OCI-LY7 (cell line): ENCODE results near the gene CWC27. TPM values are rescaled to one million over a fixed set of nuclear protein-coding genes. Genes with fewer than 3 reads are reported as not detected.

Experiments
- BruUV-seq: library from RNA; stranded (reverse); fragments of 400-500 nt; replicated peaks from 2 replicates; lab custom pipeline; 2021; lab: Mats Ljungman, UMichigan
- CTCF ChIA-PET: fragments of 300-600 bp; sonication (Branson Sonifier 250); formaldehyde crosslinking; loops from one replicate; lab custom pipeline; 2022; ENCODE audit warnings: antibody characterized with exemption; ENCODE audit not compliant: unreplicated experiment; lab: Charles Lee
- POLR2A ChIA-PET: fragments of 300-600 bp; sonication (Branson Sonifier 250); formaldehyde crosslinking; loops from one replicate; lab custom pipeline; 2022; ENCODE audit warnings: antibody characterized with exemption; lab: Charles Lee
- DNase-seq: peaks from one replicate; pipeline ENCODE4 v3.0.0-alpha.2; 2015; ENCODE audit warnings: low spot score
- H2AFZ ChIP-seq: fragments of 200-600 bp; sonication (generic), shearing (Covaris generic); 2 replicates; pipeline ENCODE4 v1.6.1; 2014; ENCODE audit warnings: mild to moderate bottlenecking, antibody characterized with exemption, low read length, moderate library complexity
- H3K27ac ChIP-seq: fragments of 200-600 bp; sonication (generic); 2 replicates; pipeline ENCODE4 v1.5.1; 2014; ENCODE audit warnings: mixed run types, low read depth, mild to moderate bottlenecking, moderate library complexity, low read length, inconsistent platforms; ENCODE audit not compliant: poor library complexity, severe bottlenecking
- H3K36me3 ChIP-seq: fragments of 200-600 bp; sonication (generic); 2 replicates; pipeline ENCODE4 v1.6.1; 2014; ENCODE audit warnings: mild to moderate bottlenecking, antibody characterized with exemption, low read length, moderate library complexity, mixed read lengths; ENCODE audit not compliant: insufficient read depth
- H3K4me1 ChIP-seq: fragments of 200-600 bp; sonication (generic); 2 replicates; pipeline ENCODE4 v1.5.1; 2014; ENCODE audit warnings: mild to moderate bottlenecking, low read length; ENCODE audit not compliant: insufficient read depth, poor library complexity, severe bottlenecking
- H3K4me2 ChIP-seq: fragments of 200-600 bp; sonication (generic); 2 replicates; pipeline ENCODE4 v1.6.1; 2014; ENCODE audit warnings: mild to moderate bottlenecking, low read length
- H3K4me3 ChIP-seq: fragments of 200-600 bp; sonication (generic); 2 replicates; pipeline ENCODE4 v1.5.1; 2014; ENCODE audit warnings: mild to moderate bottlenecking, low read depth, low read length; ENCODE audit not compliant: poor library complexity, severe bottlenecking
- H3K79me2 ChIP-seq: fragments of 200-600 bp; sonication (generic); 2 replicates; pipeline ENCODE4 v1.6.1; 2016; ENCODE audit warnings: low read depth, mild to moderate bottlenecking, low read length, moderate library complexity, mixed read lengths; ENCODE audit not compliant: insufficient read depth
- H3K9me2 ChIP-seq: fragments of 200-600 bp; sonication (generic); 2 replicates; pipeline ENCODE4 v1.6.1; 2016; ENCODE audit warnings: mild to moderate bottlenecking, low read length, mixed read lengths; ENCODE audit not compliant: insufficient read depth
- H3K9me3 ChIP-seq: fragments of 200-600 bp; sonication (generic); 2 replicates; pipeline ENCODE4 v1.6.1; 2014; ENCODE audit warnings: mild to moderate bottlenecking, mixed run types, low read length, mixed read lengths
- H4K20me1 ChIP-seq: fragments of 200-600 bp; sonication (generic); 2 replicates; pipeline ENCODE4 v1.6.1; 2014; ENCODE audit warnings: mild to moderate bottlenecking, antibody characterized with exemption, low read length, moderate library complexity, mixed read lengths; ENCODE audit not compliant: insufficient read depth
- CTCF ChIP-seq: fragments of 200-600 bp; sonication (generic); conservative IDR thresholded peaks from 2 replicates; pipeline ENCODE4 v1.5.1; 2014; ENCODE audit warnings: mild to moderate bottlenecking, antibody characterized with exemption, low read length, moderate library complexity, mixed read lengths
- EZH2phosphoT487 ChIP-seq: fragments of 200-600 bp; sonication (generic); IDR thresholded peaks from 2 replicates; pipeline ENCODE4 v1.6.1; 2018; ENCODE audit warnings: low read depth, borderline replicate concordance, mild to moderate bottlenecking, mixed run types, antibody characterized with exemption, low read length, moderate library complexity, mixed read lengths
- intact Hi-C: fragments of 100-400 bp; cut with micrococcal nuclease; formaldehyde crosslinking; loops from one replicate; pipeline ENCODE4 v1.10.0; 2022; ENCODE audit not compliant: unreplicated experiment
- total RNA-seq, 2 experiments: library from RNA; depleted of rRNA in 1 of 2; stranded (reverse); fragments of >200 nt in 1 of 2; shearing (Covaris generic) in 1 of 2; gene quantifications; 2 replicates each; pipeline ENCODE4 v1.2.3, GENCODE V29; 2014 to 2022

Gene CWC27
- total RNA-seq, 2 experiments from 2014 or later = 15.4 to 33.1 TPM

- no peaks in the 10 kb centered on the region for H3K9me2 ChIP-seq
- DNase-seq = no peak
- H3K9me3 ChIP-seq = peaks cover 7% of the 10 kb centered on the region; the same call in 1 of the 2 replicates
- no peaks in the 10 kb centered on the region for H3K79me2 ChIP-seq
- no peaks in the 10 kb centered on the region for H4K20me1 ChIP-seq
- BruUV-seq = no TSS peak
- H3K4me1 ChIP-seq = peaks cover 67% of the 10 kb centered on the region
- ChIA-PET CTCF (no interaction called here), POLR2A (interaction anchor here (1.3 kb wide), 1 partner anchor 35 kb away, joined by 4 read pairs; no protein-coding TSS in a partner anchor)
- TF ChIP-seq EZH2phosphoT487 (no peak), CTCF (no peak)
- intact Hi-C loops = no loop called here
- no peak overlapping the region for H3K4me2 ChIP-seq
- no peak overlapping the region for H3K27ac ChIP-seq
- H2AFZ ChIP-seq = no peak overlapping the region
- no peaks in the 10 kb centered on the region for H3K36me3 ChIP-seq
- no peak overlapping the region for H3K4me3 ChIP-seq
Observed at GRCh38 chr5:65030056-65030455, 261.3 kb downstream of the CWC27 start.

GRCh38 chr5:65032250-65032649 is 263.5 kb downstream of the CWC27 start:
- H2AFZ ChIP-seq = no peak overlapping the region; the same call in 1 of the 2 replicates
- peaks cover 67% of the 10 kb centered on the region for H3K4me1 ChIP-seq
- no peaks in the 10 kb centered on the region for H3K9me2 ChIP-seq
- TF ChIP-seq EZH2phosphoT487 = no peak
- TF ChIP-seq CTCF = no peak
- no peak overlapping the region for H3K4me3 ChIP-seq
- H3K27ac ChIP-seq = no peak overlapping the region
- H3K79me2 ChIP-seq = no peaks in the 10 kb centered on the region
- H4K20me1 ChIP-seq = no peaks in the 10 kb centered on the region
- no peak for DNase-seq
- intact Hi-C loops = no loop called here
- H3K9me3 ChIP-seq = no peaks in the 10 kb centered on the region
- ChIA-PET POLR2A (interaction anchor here (0.9 to 7.4 kb wide), 4 partner anchors 10 to 51 kb away, joined by 4 to 57 read pairs (median 28); no protein-coding TSS in a partner anchor), CTCF (interaction anchor here (1.9 kb wide), 1 partner anchor 41 kb away, joined by 4 read pairs; no protein-coding TSS in a partner anchor)
- no peaks in the 10 kb centered on the region for H3K36me3 ChIP-seq
- H3K4me2 ChIP-seq = no peak overlapping the region
- no TSS peak for BruUV-seq
